NCI-H460 (cell line): ENCODE data around the gene BBS5. TPM values are rescaled to one million over a fixed set of nuclear protein-coding genes. Genes with fewer than 3 reads are reported as not detected.
"Not testable (repeated sequence)": the region's sequence is repeated elsewhere in the genome, so short reads cannot be mapped to it uniquely, and the experiment has no call there.

Source experiments
- DNase-seq: peaks from one replicate; pipeline ENCODE4 v3.0.0-alpha.2; 2016; ENCODE audit warnings: low read depth; ENCODE audit errors: extremely low read depth
- polyA plus RNA-seq: library from polyadenylated mRNA; depleted of rRNA; stranded (reverse); fragments of >200 nt; gene quantifications from 2 replicates; pipeline ENCODE4 v1.2.3, GENCODE V29; 2014; cell fraction: nucleus; rRNA removed
- total RNA-seq: library from RNA; depleted of rRNA; stranded (reverse); fragments of >200 nt; shearing (Covaris generic); gene quantifications from 2 replicates; pipeline ENCODE4 v1.2.3, GENCODE V29; 2014; rRNA removed

BBS5 gene
- 5.4 and 6.2 TPM in 2 replicates for total RNA-seq
- polyA plus RNA-seq = 4.4 and 7.0 TPM in 2 replicates

DNA sequence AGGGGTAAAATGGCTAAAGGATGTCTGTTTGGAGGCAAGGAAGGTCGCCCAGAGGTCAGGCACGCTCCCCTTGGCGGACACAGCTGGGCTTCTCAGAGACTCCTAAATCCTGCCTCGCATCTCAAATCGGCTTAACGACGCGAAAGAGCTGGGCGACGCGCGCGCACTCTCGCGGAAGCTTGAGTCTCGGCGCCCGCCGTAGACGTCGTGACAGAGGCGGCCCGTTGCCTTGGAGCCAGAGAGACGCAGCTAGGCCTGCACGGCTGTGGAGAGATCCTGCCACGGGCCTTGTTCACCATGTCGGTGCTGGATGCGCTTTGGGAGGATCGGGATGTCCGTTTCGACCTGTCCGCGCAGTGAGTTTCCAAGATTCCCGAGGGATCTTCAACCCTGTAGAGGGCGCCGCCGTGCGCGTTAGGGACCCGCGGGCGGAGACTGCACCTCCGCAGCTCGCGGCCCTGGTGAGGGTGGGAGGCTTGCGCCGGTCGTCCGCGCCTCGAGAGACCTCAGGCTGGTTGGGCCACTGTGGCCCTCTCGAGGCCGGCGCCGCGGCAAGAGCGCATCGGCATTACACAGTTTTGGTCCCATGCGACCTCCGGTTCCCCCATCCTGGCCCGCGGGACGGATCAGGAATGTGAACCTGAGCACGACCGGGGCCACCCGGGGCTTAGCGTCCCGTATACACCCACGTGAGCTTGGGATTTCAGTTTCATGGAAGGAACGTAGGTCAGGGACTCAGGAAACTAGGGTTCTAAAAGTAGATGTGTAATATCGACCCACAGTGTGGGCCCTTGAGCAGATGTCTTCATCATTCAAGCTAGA, at the start of gene BBS5:
BBS5 (plus strand) TSS at position 238 of the 822 bp plus-strand sequence; CDS start at position 298, 60 bp downstream.
- DNase-seq = peak; percentile 50

DNA sequence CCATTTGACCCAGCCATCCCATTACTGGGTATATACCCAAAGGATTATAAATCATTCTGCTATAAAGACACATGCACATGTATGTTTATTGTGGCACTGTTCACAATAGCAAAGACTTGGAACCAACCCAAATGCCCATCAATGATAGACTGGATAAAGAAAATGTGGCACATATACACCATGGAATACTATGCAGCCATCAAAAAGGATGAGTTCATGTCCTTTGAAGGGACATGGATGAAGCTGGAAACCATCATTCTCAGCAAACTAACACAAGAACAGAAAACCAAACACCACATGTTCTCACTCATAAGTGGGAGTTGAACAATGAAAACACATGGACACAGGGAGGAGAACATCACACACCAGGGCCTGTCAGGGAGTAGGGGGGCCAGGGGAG, 47.5 kb upstream of the BBS5 start:
- DNase-seq = not testable (repeated sequence)

DNA sequence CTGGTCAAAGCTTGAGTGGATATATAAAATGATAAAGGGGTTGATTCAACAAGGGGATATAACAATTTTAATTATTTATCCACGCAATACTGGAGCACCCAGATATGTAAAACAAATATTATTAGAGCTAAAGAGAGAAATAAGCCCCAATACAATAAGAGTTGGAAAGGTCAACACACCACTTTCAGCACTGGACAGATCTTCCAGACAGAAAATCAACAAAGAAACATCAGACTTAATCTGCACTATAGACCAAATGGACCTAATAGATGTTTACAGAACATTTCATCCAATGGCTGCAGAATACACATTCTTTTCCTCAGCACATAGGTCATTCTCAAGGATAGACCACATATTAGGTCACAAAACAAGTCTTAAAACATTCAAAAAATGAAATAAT, 45.1 kb upstream of the BBS5 start:
- DNase-seq = not testable (repeated sequence)

DNA sequence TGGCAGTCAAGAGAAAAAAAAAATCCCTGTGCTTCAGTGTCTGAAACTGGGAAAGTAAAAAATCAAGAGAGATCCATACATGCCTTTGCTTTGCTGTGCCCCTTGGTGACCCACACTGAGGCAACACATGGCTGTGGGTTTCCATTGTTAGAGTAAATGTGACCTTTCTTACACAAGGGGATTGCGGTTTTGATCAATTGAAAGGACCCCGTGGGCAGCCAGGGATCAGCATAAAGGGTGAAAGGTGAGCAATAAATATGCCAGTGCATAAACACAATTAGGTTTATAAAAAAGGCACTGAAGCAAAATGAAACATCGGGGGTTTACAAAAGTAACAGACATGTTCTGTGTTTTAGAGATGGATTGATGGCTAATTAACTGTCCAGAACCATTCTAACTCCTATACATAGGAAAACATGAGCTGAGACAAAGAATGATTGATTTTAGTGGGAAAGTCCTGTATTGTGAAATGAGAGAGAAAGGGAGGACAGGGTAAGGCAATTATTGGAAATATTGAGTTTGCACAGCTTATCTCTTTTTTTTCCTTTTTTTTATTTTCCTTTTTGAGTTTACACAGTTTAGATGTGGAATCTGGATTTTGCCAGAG, 40.7 kb upstream of the BBS5 start:
- DNase-seq = no peak

DNA sequence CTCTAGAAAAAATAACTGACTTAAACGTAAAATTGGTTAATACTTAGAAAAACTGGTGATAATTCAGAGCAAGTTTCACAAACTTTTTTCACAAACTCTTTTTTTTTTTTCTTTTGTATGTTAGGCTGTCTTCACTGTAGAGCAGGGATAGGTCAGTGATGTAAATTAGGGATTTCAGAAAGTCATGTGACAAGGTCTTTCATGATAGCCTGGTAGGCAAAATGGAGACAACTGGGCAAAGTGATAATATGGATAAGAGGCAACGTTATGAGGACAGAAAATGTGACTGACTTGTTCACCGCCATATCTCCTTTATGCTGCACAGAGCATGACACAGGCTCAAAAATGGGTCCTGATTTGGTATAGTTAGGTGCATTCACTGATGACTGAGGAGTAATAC, 39.4 kb upstream of the BBS5 start:
- DNase-seq = no peak

DNA sequence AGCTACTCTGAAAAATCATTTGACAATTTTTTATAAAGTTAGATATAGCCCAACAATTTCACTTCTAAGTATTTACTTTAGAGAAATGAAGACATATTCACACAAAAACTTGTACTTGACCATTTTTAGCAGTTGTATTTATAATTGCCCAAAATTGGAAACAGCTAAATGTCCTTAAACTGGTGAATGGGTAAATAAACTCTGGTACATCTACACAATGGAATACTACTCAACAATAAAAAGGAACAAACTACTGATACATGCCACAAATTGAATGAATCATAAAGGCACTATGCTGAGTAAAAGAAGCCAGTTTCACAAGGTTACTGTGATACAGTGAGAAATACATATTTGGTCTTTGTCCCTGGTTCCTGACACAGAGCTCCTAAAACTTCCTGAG, 32.8 kb upstream of the BBS5 start:
- DNase-seq = no peak

DNA sequence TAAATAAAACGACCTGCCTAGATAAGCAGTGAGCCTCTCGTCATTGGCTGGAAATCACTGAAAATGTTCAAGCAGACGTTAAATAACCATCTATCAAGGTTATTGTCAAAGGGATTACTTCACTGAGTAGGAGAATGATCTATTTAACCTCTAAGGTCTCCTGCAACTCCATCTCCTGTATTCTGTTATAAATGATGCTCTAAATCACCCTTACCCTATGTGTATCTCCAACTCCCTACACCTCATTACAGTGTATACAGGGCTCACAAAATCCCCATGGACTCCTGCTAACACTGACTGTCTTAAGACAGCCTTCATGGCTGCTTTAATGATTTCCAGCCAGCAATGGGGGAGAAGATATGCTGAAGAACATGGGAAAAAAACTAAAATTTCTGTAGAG, 31.0 kb upstream of the BBS5 start:
- DNase-seq = no peak

DNA sequence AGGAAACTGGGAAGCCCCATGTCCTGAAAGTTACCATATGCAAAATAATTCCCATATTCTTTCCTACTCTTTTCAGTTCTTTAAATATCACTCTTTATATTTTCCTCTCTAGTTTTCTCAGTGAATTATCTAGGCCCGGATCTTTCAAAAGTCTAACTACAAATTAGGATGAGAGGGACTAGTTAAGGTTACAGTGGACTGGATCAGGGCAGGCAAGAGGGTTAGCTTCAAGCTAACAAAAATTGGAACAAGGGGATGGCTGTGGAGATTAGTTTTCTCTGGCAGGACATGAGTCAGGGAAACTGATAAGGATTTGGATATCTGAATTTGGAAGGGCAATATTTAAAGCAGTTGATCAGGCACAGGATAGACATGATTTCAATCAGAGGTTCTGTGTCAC, 30.4 kb upstream of the BBS5 start:
- DNase-seq = no peak

DNA sequence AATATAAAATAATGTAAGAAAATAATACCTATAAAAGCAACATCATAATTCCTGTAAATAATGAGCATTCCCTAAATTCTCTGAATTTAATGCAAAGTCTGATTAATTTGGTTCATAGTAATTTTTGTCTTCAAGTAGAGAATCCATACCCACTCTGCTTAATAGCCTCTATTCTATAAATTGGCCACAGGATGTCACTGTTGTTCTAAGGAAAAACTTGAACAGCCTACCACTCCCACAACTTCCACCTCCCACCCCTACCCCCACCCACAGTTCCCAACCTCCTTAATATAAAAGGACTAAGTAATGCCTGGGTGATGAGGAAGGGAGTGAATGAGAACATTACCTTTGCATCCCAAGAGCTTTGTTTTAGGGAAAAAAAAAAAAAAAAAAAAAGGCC, 27.2 kb upstream of the BBS5 start:
- DNase-seq = peak; percentile 56

DNA sequence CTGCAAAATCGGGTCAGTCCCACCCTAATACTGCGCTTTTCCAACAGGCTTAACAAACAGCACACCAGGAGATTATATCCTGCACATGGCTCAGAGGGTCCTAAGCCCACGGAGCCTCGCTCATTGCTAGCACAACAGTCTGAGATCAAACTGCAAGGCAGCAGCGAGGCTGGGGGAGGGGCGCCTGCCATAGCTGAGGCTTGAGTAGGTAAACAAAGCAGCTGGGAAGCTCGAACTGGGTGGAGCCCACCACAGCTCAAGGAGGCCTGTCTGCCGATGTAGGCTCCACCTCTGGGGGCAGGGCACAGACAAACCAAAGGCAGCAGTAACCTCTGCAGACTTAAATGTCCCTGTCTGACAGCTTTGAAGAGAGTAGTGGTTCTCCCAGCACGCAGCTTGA, 26.2 kb upstream of the BBS5 start:
- not testable (repeated sequence) for DNase-seq

DNA sequence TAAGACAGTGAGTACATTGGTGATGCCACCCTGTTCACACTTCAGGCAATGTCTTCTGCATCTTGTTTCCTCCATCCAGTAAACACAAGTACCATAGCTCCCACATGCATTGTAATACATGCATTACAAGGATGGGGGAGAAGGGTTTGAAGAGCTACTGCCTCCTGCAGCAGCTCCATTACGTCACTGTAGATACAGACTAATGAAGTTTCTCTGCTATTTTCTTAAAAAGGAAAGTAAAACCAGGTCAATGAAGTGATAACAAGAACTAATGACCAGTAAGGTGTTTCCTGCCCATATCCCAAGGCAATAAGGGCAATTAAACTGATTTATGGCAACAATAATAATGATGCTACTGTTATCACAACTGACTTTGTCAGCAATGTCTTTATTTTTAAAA, 18.2 kb upstream of the BBS5 start:
- no peak for DNase-seq

DNA sequence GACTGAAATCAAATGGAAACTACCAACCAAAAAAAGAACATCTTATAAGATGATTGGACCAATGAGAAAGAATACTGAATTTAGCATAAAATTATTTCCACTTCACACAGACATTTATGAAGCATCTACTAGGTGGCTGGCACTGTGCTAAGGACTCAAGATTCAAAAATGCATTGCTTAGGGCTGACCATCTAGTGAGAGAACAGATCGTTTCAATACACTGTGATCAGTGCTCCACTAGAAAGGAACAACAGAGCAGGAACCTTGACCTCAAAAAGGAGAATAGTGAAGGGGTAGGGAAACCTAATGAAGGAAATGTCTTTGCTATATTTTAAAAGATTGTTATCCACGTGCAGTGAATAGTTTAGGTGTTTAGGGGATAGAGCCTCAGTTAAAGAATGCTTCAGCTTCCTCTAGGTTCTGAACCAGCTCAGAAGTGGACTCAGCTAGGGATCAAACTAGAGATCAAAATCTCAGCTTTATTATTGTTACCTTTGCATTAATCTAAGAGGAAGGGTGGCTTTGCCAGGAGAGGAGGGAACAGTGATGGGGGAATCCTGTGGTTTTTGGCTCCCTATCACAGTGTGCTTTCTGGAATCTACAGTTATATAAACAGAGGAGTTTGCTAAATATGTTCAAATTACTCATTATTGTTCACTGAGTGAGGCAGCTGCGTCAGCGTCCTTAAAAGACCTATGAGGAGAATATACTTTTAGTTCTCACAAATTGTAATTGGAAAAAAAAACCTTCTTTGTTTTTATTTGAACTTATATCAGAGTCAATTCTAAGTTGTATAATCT, 16.2 kb upstream of the BBS5 start:
- DNase-seq = no peak

DNA sequence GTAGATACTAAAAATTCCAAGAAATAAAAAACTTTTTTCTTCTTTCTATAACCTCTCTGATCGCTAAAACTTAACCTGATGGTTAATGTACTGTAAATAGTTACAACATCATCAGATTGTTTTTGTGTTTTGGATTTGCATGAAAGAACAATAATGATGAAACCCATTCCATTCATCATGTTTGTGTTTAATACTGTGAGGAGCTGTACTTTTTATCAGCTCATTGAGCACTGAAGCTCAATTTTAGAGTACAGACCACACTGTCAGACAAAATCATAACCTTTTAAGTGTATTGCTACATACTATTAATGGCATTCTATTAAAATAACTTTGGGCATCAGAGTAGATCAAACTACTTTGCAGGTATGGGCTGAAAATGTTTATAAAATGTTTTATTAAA, 14.8 kb upstream of the BBS5 start:
- no peak for DNase-seq

DNA sequence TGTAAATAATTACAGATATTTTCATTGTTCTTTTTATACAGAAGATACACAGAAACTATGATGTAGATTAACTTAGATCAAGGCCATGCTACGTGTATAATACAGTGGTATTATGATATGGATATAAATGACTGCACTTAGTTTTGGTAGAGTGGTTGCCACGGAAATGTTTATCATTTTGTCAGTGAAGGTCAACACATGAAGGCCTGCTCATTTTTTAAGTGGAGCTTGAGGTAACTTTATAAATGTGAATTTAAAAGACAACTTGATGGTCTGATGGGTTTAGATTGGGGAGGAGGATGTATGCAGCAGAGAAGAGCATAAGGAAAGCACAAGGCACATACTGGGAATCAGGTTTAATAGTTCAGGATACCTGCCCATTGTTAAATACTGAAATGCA, 14.4 kb upstream of the BBS5 start:
- no peak for DNase-seq

DNA sequence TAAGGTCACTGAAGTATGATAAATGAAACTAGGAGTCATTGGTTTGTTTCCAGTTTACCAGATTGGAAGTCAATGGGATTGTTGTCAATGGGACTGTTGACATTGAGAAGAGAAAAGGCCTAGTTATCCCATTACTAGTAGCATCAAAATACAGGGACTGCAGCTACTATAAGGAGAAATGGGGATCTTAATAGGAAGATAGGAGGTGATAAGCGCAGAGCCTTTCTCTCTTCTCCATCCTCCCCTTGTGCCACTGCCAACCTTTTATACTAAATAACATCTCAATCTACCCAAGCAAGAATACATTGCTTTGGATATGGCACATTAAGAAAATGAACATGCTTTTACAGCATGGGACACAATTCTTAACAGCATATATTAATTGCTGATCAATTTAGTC, 10.5 kb upstream of the BBS5 start:
- DNase-seq = no peak

DNA sequence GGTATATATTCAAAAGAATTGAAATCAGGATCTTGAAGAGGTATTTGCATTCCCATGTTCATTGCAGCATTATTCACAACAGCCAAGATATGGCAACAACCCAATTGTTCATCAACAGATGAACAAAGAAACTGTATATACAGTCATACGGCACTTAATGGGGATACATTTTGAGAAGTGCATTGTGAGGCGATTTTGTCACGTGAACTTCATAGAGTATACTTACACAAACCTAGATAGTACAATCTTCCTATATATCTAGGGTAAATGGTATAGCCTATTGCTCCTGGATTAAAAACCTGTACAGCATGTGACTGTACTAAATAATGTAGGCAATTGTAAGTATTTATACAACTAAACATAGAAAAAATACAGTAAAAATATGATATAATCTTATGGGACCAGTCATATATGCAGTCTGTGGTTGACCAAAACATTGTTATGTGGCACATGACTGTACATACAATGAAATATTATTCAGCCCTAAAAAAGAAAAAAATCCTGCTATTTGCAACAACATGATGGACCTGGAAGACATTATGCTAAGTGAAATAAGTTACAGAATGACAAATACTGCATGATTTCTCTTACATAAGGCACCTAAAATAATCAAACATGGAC, 9.2 kb upstream of the BBS5 start:
- no peak for DNase-seq

DNA sequence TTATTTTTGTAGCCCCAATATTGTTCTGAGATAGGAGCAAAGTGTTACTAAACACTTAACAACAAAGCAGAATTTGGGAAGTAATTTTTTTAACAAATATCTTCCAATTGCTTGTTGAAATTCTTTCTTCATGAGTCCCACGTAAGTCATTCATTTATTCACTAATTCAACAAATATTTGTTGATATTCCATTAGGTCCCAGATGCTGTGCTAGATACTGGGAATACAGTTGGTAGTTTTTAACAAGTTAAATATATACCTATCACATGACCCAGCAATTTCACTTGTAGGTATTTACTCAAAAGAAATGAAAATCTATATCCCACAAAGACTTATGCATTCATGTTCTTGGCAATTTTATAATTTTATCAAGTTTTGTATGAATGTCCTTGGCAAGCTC, 7.0 kb upstream of the BBS5 start:
- DNase-seq = no peak

DNA sequence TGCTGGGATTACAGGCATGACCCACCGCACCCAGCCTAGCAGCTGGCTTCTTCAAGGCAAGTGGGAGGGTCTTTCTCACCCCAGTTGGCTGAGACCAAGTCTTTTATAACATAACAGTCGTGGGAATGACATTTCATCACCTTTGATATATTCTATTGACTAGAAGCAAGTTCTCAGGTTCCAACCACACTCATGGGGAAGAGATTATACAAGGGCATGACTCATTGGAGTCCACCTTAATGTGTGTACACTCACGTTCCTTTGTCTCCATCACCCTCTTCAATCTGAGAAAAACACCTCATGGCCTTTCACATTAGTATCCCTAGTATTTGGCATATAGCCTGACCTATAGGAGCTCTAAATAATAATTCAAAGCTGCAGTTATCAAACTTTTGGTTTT, 2.8 kb upstream of the BBS5 start:
- no peak for DNase-seq

DNA sequence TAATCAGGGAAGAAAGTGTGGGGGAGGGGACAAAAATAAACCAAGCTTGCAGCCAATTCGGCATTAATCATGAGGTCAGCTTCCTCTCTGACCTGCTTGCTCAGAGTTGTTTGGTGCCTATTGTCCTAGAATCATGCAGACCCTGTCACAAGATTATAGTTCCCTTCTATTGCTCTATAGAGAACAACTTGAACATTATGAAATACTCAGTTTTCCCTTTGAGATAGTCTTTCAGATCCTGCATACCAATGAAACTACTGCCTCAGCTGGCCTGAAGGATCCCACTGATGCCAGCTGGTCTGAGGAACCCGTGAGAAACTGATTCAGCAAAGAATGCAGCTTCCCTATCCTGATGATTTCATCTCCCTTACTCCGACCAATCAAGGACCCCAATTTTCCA, 955 bp upstream of the BBS5 start:
- DNase-seq = no peak

DNA sequence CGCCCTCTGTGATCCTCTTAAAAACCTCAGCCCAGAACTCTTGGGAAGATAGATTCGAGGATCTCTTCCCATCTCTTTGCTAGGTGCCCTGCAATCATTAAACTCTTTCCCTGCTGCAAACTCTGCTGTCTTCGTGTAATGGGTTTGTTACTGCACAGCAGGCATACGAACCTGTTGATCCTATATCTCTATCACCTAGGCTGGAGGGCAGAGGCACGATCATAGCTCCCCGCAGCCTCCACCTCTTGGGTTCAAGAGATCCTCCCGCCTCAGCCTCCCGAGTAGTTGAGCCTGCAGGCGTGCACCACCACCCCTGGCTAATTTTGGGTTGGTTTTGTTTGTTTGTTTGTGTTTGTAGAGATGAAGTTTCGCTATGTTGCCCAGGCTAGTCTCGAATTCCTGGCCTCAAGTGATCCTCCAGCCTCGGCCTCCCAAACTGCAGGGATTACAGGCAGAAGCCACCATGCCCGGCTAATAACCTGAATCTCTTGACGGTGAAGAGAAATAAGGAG, 493 bp upstream of the BBS5 start:
- no peak for DNase-seq

DNA sequence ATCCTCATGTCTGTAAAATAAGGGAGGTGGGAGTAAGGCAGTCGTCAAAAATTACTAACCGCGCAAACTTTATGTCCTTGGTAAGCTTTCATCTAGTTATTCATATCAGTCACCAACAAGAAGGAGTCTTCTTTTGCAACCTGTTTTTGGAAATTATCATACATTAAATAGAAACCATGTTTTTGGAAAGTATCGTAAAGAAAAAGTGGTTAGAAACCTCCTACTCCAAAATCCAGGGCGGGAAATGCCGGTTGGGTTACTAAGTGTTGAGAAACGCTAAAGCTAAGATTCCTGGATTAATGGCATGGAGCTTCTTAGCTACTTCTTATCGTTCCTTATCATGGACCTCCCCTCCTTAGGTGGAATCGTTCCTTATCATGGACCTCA, 778 bp downstream of the BBS5 start:
- DNase-seq = no peak
